IMR-90 (cell line): Measurements from ENCODE around the gene AFM. TPM values are rescaled to one million over a fixed set of nuclear protein-coding genes. Genes with fewer than 3 reads are reported as not detected.

Source experiments
- ATAC-seq: fragments of 200-7000 bp; cut with Tn5 transposase; 2 replicates; pipeline ENCODE4 v1.9.1; 2020; ENCODE audit warnings: low read depth, mild to moderate bottlenecking, moderate library complexity
- BruUV-seq: library from RNA; stranded (reverse); fragments of 400-500 nt; replicated peaks from 2 replicates; lab custom pipeline; 2021; lab: Mats Ljungman, UMichigan
- CTCF ChIA-PET: fragments of 300-600 bp; formaldehyde crosslinking; extraction: SDS; loops from one replicate; lab custom pipeline; 2021; ENCODE audit warnings: antibody characterized with exemption; lab: Yijun Ruan, JAX
- POLR2A ChIA-PET: fragments of 300-600 bp; sonication (Branson Sonifier 250); formaldehyde crosslinking; loops from one replicate; lab custom pipeline; 2022; ENCODE audit warnings: antibody characterized with exemption; ENCODE audit not compliant: unreplicated experiment; lab: Charles Lee
- DNase-seq: peaks from one replicate; pipeline ENCODE4 v3.0.0; 2013
- H2AFZ ChIP-seq: replicated peaks from 2 replicates; pipeline ENCODE3; 2013; ENCODE audit warnings: low read length, mild to moderate bottlenecking; ENCODE audit not compliant: poor library complexity
- H2AK5ac ChIP-seq: 2 replicates; pipeline ENCODE4 v1.6.1; 2013; ENCODE audit warnings: low read depth, low read length, inconsistent platforms
- H2AK9ac ChIP-seq: replicated peaks from 2 replicates; pipeline ENCODE3; 2013; ENCODE audit warnings: mild to moderate bottlenecking, low read depth, low read length, moderate library complexity; ENCODE audit not compliant: poor library complexity
- H2BK120ac ChIP-seq: 2 replicates; pipeline ENCODE4 v1.6.1; 2013; ENCODE audit warnings: low read depth, low read length, inconsistent platforms
- H2BK15ac ChIP-seq: 3 replicates; pipeline ENCODE4 v1.6.1; 2013; ENCODE audit warnings: low read depth, low read length, inconsistent platforms
- H2BK20ac ChIP-seq: 2 replicates; pipeline ENCODE4 v1.6.1; 2013; ENCODE audit warnings: low read depth, mild to moderate bottlenecking, inconsistent platforms, low read length, moderate library complexity
- H2BK5ac ChIP-seq: 2 replicates; pipeline ENCODE4 v1.6.1; 2013; ENCODE audit warnings: mild to moderate bottlenecking, low read depth, low read length, inconsistent platforms; ENCODE audit not compliant: poor library complexity, severe bottlenecking
- H3K14ac ChIP-seq: replicated peaks from 2 replicates; pipeline ENCODE4 v1.6.1; 2013; ENCODE audit warnings: low read depth, low read length, inconsistent platforms
- H3K18ac ChIP-seq: 2 replicates; pipeline ENCODE4 v1.6.1; 2013; ENCODE audit warnings: low read depth, low read length, control low read depth
- H3K23ac ChIP-seq: 2 replicates; pipeline ENCODE4 v1.6.1; 2013; ENCODE audit warnings: low read depth, low read length, inconsistent platforms
- H3K27ac ChIP-seq: 2 replicates; pipeline ENCODE4 v1.5.1; 2013; ENCODE audit warnings: mild to moderate bottlenecking, control low read depth, low read length; ENCODE audit not compliant: insufficient read depth
- H3K27me3 ChIP-seq: 2 replicates; pipeline ENCODE4 v1.6.1; 2013; ENCODE audit warnings: low read length; ENCODE audit not compliant: control insufficient read depth, insufficient read depth
- H3K36me3 ChIP-seq: 2 replicates; pipeline ENCODE4 v1.6.1; 2013; ENCODE audit warnings: low read length, mixed read lengths; ENCODE audit not compliant: control insufficient read depth, insufficient read depth
- H3K4ac ChIP-seq: 2 replicates; pipeline ENCODE4 v1.6.1; 2013; ENCODE audit warnings: low read depth, low read length, inconsistent platforms
- H3K4me1 ChIP-seq: 2 replicates; pipeline ENCODE4 v1.6.1; 2013; ENCODE audit warnings: low read length, mixed read lengths; ENCODE audit not compliant: control insufficient read depth, insufficient read depth
- H3K4me2 ChIP-seq: 2 replicates; pipeline ENCODE4 v1.6.1; 2013; ENCODE audit warnings: low read depth, mild to moderate bottlenecking, control low read depth, low read length, moderate library complexity
- H3K4me3 ChIP-seq: 2 replicates; pipeline ENCODE4 v1.5.1; 2013; ENCODE audit warnings: low read depth, mild to moderate bottlenecking, control low read depth, low read length, moderate library complexity; ENCODE audit not compliant: insufficient read depth
- H3K56ac ChIP-seq: 2 replicates; pipeline ENCODE4 v1.6.1; 2013; ENCODE audit warnings: low read length, inconsistent platforms; ENCODE audit not compliant: insufficient read depth; ENCODE audit errors: extremely low read depth
- H3K79me1 ChIP-seq, 2 experiments: 2 replicates each; pipeline ENCODE4 v1.6.1; 2013; ENCODE audit warnings: low read length in 2 of 2, inconsistent platforms in 1 of 2, low read depth in 1 of 2
- H3K9ac ChIP-seq: 2 replicates; pipeline ENCODE4 v1.6.1; 2013; ENCODE audit warnings: low read depth, low read length, control low read depth
- H3K9me1 ChIP-seq: 2 replicates; pipeline ENCODE4 v1.6.1; 2013; ENCODE audit warnings: low read length, inconsistent platforms; ENCODE audit not compliant: insufficient read depth
- H3K9me3 ChIP-seq: 2 replicates; pipeline ENCODE4 v1.6.1; 2013; ENCODE audit warnings: low read length; ENCODE audit not compliant: control insufficient read depth, insufficient read depth
- H4K20me1 ChIP-seq: 2 replicates; pipeline ENCODE4 v1.6.1; 2013; ENCODE audit warnings: low read length, inconsistent platforms; ENCODE audit not compliant: insufficient read depth
- H4K5ac ChIP-seq: 2 replicates; pipeline ENCODE4 v1.6.1; 2013; ENCODE audit warnings: mild to moderate bottlenecking, low read depth, low read length, control low read depth
- H4K8ac ChIP-seq, 2 experiments: 2 replicates each; pipeline ENCODE4 v1.6.1; 2013; ENCODE audit warnings: low read depth in 2 of 2, low read length in 2 of 2, control low read depth in 1 of 2, inconsistent platforms in 1 of 2
- H4K91ac ChIP-seq: 2 replicates; pipeline ENCODE4 v1.6.1; 2013; ENCODE audit warnings: low read depth, low read length, inconsistent platforms; ENCODE audit not compliant: insufficient read depth
- CEBPB ChIP-seq: IDR thresholded peaks from 2 replicates; pipeline ENCODE4 v1.6.1; 2012; ENCODE audit warnings: low read depth, low read length, improper control_type of control experiment
- MAFK ChIP-seq: IDR thresholded peaks from 2 replicates; pipeline ENCODE4 v1.6.1; 2012; ENCODE audit warnings: low read depth, low read length, improper control_type of control experiment
- WGBS, 2 experiments: methylation state at CpG; one replicate each; pipeline versions ENCODE4 v1.1.5 to v1.1.7; 2013; ENCODE audit warnings: missing lambda C conversion rate in 2 of 2; ENCODE audit not compliant: insufficient read length in 1 of 2; ENCODE audit errors: extremely low coverage in 2 of 2; 5-methylcytosine and 5-hydroxymethylcytosine counted together
- dilution Hi-C: fragments of 300-500 bp; cut with HindIII; formaldehyde crosslinking; loops from one replicate; pipeline ENCODE4 v1.14.3; 2018; ENCODE audit warnings: low sequenced_read_pairs; ENCODE audit not compliant: unreplicated experiment
- in situ Hi-C: fragments of 300-500 bp; cut with MboI; formaldehyde crosslinking; loops from 3 replicates; pipeline ENCODE4 v1.14.3; 2019; ENCODE audit warnings: low sequenced_read_pairs, inconsistent platforms, mixed read lengths
- intact Hi-C: fragments of 100-400 bp; cut with micrococcal nuclease; formaldehyde crosslinking; loops from 2 replicates; pipeline ENCODE4 v1.10.0; 2022
- polyA plus RNA-seq, 3 experiments: library from polyadenylated mRNA; depleted of rRNA; stranded (reverse); fragments of >200 nt; gene quantifications; 2 replicates each; pipeline ENCODE4 v1.2.3, GENCODE V29; 2012; ENCODE audit warnings: low replicate concordance in 1 of 3
- total RNA-seq: library from RNA; depleted of rRNA; stranded (reverse); fragments of >200 nt; gene quantifications from 2 replicates; pipeline ENCODE4 v1.2.3, GENCODE V29; 2012

AFM gene
- total and polyA plus RNA-seq, 2 of the 4 experiments (the other 2 are of a cell fraction): not detected

DNA sequence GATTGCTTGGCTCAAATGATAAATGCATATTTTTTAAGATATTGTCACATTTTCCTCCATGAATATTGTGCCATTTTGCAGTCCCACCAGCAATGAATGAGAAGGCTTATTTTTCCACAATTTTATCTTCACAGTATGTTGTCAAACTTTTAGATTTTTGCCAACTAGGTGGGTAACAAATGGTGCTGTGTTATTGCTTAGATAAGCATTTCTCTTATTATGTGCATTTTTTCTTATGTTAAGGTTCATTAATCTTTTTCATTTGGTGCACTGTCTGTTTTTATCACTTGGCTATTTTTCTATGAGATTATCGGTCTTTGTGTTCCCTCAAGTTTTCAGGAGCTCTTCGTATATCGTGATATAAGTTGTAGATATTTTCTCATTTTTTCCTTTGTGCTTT is 13.4 kb upstream of the AFM start:
- H3K79me1 ChIP-seq: no peaks in the 10 kb centered on the region
- ChIA-PET POLR2A (no interaction called here), CTCF (no interaction called here)
- no peak overlapping the region for H2AK5ac ChIP-seq
- no peak overlapping the region for H3K23ac ChIP-seq
- no peak overlapping the region for H2BK15ac ChIP-seq
- H3K9me1 ChIP-seq: no peaks in the 10 kb centered on the region
- H4K5ac ChIP-seq: no peak overlapping the region
- ATAC-seq: no peak
- no peaks in the 10 kb centered on the region for H3K4me1 ChIP-seq
- H4K91ac ChIP-seq: no peak overlapping the region
- TF ChIP-seq CEBPB: no peak
- peak; percentile 82 for TF ChIP-seq MAFK
- in situ Hi-C loops (no loop called here), dilution Hi-C loops (no loop called here), intact Hi-C loops (no loop called here)
- H3K27me3 ChIP-seq: no peaks in the 10 kb centered on the region
- no peak overlapping the region for H3K56ac ChIP-seq
- H3K4me2 ChIP-seq: no peak overlapping the region
- H2AFZ ChIP-seq: no peak overlapping the region
- no peak overlapping the region for H3K14ac ChIP-seq
- H4K8ac ChIP-seq: no peak overlapping the region
- H2BK5ac ChIP-seq: no peak overlapping the region
- no peak overlapping the region for H2AK9ac ChIP-seq
- H3K9ac ChIP-seq: no peak overlapping the region
- DNase-seq: no peak
- H2BK20ac ChIP-seq: no peak overlapping the region
- no peak overlapping the region for H2BK120ac ChIP-seq
- H4K20me1 ChIP-seq: no peaks in the 10 kb centered on the region
- no peak overlapping the region for H3K27ac ChIP-seq
- no peaks in the 10 kb centered on the region for H3K36me3 ChIP-seq
- no TSS peak for BruUV-seq
- no peak overlapping the region for H3K18ac ChIP-seq
- no peaks in the 10 kb centered on the region for H3K9me3 ChIP-seq
- no peak overlapping the region for H3K4me3 ChIP-seq
- WGBS, 2 experiments: no CpG with 5 or more reads among the region's 3 CpGs
- H3K4ac ChIP-seq: no peak overlapping the region
